ENCODE data around the gene CD44. TPM values are rescaled to one million over a fixed set of nuclear protein-coding genes. Genes with fewer than 3 reads are reported as not detected.

CD44 gene
- total RNA-seq, 1 donor from 2014 or later = 55.6 TPM

- intact Hi-C loops (cut with DNase I) = no loop called here
- no peak for DNase-seq (ENCODE audit: low spot score)
Observed at GRCh38 chr11:35151683-35152280, 12.8 kb downstream of the CD44 start.

GRCh38 chr11:35152575-35152974 is 13.6 kb downstream of the CD44 start:
- intact Hi-C loops (cut with DNase I) = no loop called here
- DNase-seq (ENCODE audit: low spot score) = no peak

GRCh38 chr11:35153280-35153679 is 14.3 kb downstream of the CD44 start:
- intact Hi-C loops (cut with DNase I) = no loop called here
- DNase-seq (ENCODE audit: low spot score) = no peak

- intact Hi-C loops (cut with DNase I) = loop anchor here (5.0 kb wide), 1 partner anchor 53 kb away; no protein-coding TSS in a partner anchor
- DNase-seq (ENCODE audit: low spot score) = no peak
Observed at GRCh38 chr11:35154952-35155351, 16.0 kb downstream of the CD44 start.

- no peak for DNase-seq (ENCODE audit: low spot score)
- intact Hi-C loops (cut with DNase I) = loop anchor here (5.0 kb wide), 1 partner anchor 53 kb away; no protein-coding TSS in a partner anchor
Observed at GRCh38 chr11:35155677-35156076, 16.7 kb downstream of the CD44 start.

GRCh38 chr11:35157814-35158700 is 19.1 kb downstream of the CD44 start:
- no peak for DNase-seq (ENCODE audit: low spot score)
- intact Hi-C loops (cut with DNase I) = loop anchor here (5.0 kb wide), 1 partner anchor 56 kb away; no protein-coding TSS in a partner anchor

GRCh38 chr11:35158701-35159510 is 19.9 kb downstream of the CD44 start:
- intact Hi-C loops (cut with DNase I) = loop anchor here (5.0 kb wide), 1 partner anchor 57 kb away; no protein-coding TSS in a partner anchor
- no peak for DNase-seq (ENCODE audit: low spot score)

- no peak for DNase-seq (ENCODE audit: low spot score)
- intact Hi-C loops (cut with DNase I) = no loop called here
Observed at GRCh38 chr11:35160246-35160824, 21.4 kb downstream of the CD44 start.

GRCh38 chr11:35160902-35161597 is 22.1 kb downstream of the CD44 start:
- intact Hi-C loops (cut with DNase I) = no loop called here
- no peak for DNase-seq (ENCODE audit: low spot score)

GRCh38 chr11:35162745-35163144 is 23.8 kb downstream of the CD44 start:
- intact Hi-C loops (cut with DNase I) = no loop called here

GRCh38 chr11:35163209-35163608 is 24.2 kb downstream of the CD44 start:
- no peak for DNase-seq (ENCODE audit: low spot score)
- intact Hi-C loops (cut with DNase I) = no loop called here

More at GRCh38 chr11:35162745-35163144, 23.8 kb downstream of the CD44 start:
- DNase-seq (ENCODE audit: low spot score) = no peak

GRCh38 chr11:35163702-35164496 is 24.9 kb downstream of the CD44 start:
- DNase-seq (ENCODE audit: low spot score) = no peak
- intact Hi-C loops (cut with DNase I) = no loop called here

GRCh38 chr11:35165030-35165422 is 26.1 kb downstream of the CD44 start:
- DNase-seq (ENCODE audit: low spot score) = no peak
- intact Hi-C loops (cut with DNase I) = no loop called here

- intact Hi-C loops (cut with DNase I) = no loop called here
- no peak for DNase-seq (ENCODE audit: low spot score)
Observed at GRCh38 chr11:35165423-35166368, 26.7 kb downstream of the CD44 start.

- DNase-seq (ENCODE audit: low spot score) = no peak
Observed at GRCh38 chr11:35166369-35167360, 27.7 kb downstream of the CD44 start.

GRCh38 chr11:35167426-35167954 is 28.5 kb downstream of the CD44 start:
- DNase-seq (ENCODE audit: low spot score) = no peak
- intact Hi-C loops (cut with DNase I) = no loop called here

More at GRCh38 chr11:35166369-35167360, 27.7 kb downstream of the CD44 start:
- intact Hi-C loops (cut with DNase I) = no loop called here

All from cardiac septum (tissue), 1 donor.